ENCODE measurements around the gene KIAA1328.

The KIAA1328 gene

GRCh38 chr18:37231251-37231650 is 402.3 kb downstream of the KIAA1328 start:
- DNase-seq, result no peak

GRCh38 chr18:37235583-37235982 is 406.7 kb downstream of the KIAA1328 start:
- DNase-seq, result no peak

GRCh38 chr18:37238282-37239108 is 409.6 kb downstream of the KIAA1328 start:
- no peak for DNase-seq

GRCh38 chr18:37242091-37242490 is 413.2 kb downstream of the KIAA1328 start:
- no peak for DNase-seq

GRCh38 chr18:37242826-37243560 is 414.1 kb downstream of the KIAA1328 start:
- no peak for DNase-seq

- DNase-seq, result no peak
Observed at GRCh38 chr18:37243741-37244140, 414.8 kb downstream of the KIAA1328 start.

GRCh38 chr18:37244618-37245017 is 415.7 kb downstream of the KIAA1328 start:
- DNase-seq, result no peak

- no peak for DNase-seq
Observed at GRCh38 chr18:37246779-37247340, 417.9 kb downstream of the KIAA1328 start.

- DNase-seq, result no peak
Observed at GRCh38 chr18:37247497-37248161, 418.7 kb downstream of the KIAA1328 start.

- DNase-seq, result no peak
Observed at GRCh38 chr18:37248281-37248680, 419.4 kb downstream of the KIAA1328 start.

- no peak for DNase-seq
Observed at GRCh38 chr18:37249171-37249886, 420.4 kb downstream of the KIAA1328 start.

- no peak for DNase-seq
Observed at GRCh38 chr18:37249895-37250618, 421.1 kb downstream of the KIAA1328 start.

GRCh38 chr18:37251679-37252078 is 422.8 kb downstream of the KIAA1328 start:
- no peak for DNase-seq

- DNase-seq, result no peak
Observed at GRCh38 chr18:37252342-37252741, 423.4 kb downstream of the KIAA1328 start.

GRCh38 chr18:37252854-37253393 is 424.0 kb downstream of the KIAA1328 start:
- no peak for DNase-seq

GRCh38 chr18:37253394-37254235 is 424.7 kb downstream of the KIAA1328 start:
- peak; percentile 36 for DNase-seq

GRCh38 chr18:37254236-37254754 is 425.4 kb downstream of the KIAA1328 start:
- peak; percentile 36 for DNase-seq

- DNase-seq, result no peak
Observed at GRCh38 chr18:37254973-37255372, 426.0 kb downstream of the KIAA1328 start.

GRCh38 chr18:37258131-37258530 is 429.2 kb downstream of the KIAA1328 start:
- no peak for DNase-seq

GRCh38 chr18:37258819-37259218 is 429.9 kb downstream of the KIAA1328 start:
- DNase-seq, result no peak
